HG02840 (cell line): ENCODE data around the gene EDEM3.

ENCODE experiments used
- ATAC-seq: cut with Tn5 transposase; IDR thresholded peaks from one replicate; pipeline ENCODE4 v1.9.1; 2021; ENCODE audit warnings: mild to moderate bottlenecking, moderate library complexity, moderate number of reproducible peaks; ENCODE audit not compliant: unreplicated experiment, low FRiP score

EDEM3 gene

DNA sequence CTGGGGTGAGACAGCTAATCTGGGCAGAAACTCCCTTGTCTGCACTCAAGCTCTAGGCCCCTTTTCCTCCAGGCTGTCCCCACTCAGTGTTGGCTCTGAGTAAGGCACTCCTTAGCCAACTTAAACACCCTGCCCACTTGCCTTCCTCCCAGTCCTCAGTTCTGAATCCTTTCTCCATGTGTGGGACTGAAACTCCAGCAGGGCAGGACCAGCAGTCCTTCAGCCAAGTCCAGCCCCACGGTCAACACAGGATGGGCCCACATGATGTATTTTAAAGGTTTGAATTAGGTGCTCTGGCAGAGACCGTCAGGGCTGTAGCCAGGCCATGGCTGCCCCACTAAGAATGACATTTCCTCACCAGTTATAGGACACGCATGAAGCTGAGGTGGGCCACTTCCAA is 107.8 kb downstream of the EDEM3 start:
- no peak for ATAC-seq

DNA sequence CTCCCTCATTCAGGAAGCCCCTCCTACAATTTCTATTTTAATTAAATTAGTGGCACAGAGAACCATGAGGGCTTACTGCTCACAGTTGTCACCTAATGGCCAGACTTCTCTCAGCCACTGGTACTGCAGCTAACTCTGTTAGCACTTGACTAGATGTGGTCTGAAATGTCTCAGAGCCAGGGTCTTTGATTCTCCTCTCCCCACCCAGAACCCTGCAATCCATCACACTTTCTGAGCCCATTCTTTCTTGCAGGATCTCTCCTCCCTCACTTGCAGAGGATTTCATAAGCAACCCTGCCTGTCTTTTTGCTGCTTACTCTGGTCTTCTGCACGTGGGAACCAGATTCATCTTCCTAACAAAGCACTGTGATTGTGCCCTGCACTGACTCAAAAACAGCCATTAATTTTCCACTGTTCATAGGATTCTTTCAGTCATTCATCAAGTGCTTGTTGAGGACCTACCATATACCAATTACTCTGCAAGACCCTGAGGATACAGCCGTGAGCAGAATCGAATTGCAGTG is 108.4 kb downstream of the EDEM3 start:
- ATAC-seq, result no peak

DNA sequence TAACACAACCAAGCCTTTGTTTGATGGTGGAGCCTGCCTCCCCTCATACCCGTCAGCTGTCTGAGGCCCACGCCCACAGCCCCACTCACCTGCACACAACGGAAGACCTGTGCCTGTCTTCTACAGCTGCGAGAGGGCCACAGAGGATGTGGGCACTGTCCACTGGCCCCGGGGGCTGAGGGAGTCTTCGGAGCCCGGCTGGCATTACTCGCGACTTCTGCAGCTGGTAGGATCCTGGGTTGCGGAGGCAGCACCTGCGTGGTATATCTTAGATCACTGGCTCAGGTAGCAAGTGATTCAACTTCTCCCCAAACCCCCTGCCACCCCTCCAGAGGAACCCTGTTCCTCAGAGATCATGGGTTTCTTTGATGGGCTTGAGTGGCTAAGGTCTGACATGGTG is 109.9 kb downstream of the EDEM3 start:
- no peak for ATAC-seq

DNA sequence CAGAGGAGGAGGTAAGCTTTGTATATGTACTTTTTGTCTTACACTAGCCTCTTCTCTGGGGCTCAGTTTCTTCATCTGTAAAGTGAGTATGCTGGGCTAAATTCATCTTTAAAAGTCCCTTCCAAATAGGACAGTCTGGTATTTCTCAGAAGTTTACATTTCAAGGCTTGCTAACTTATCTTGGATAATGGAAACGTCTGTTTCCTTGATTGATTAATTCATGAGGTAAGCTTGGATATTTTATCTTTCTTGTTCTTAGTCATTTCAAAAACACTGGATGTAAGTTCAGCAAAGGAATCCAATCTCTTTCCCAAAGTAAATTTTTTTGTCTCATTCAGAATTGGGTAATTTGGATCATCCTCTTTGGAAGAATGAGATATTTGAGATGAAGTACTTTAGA is 111.0 kb downstream of the EDEM3 start:
- ATAC-seq, result no peak

DNA sequence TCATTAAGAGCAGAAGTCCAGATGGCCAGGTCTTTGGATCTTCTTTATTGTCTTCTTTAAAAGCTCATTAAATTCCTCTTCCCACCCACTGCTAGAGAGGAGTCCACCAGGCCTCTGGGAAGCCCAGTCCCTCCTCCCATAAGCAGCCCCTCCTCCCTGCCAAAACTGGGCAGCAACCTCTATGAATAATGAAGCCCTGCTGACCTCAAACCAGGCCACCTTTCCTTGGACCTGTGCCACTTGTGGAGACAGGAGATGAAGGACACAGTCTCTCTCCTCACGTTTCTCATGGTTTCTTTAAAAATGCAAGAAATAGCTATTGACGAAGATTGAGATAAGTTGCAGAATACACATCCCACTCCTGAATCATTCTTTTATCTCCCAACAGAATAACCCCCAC is 112.8 kb downstream of the EDEM3 start:
- ATAC-seq, result no peak

DNA sequence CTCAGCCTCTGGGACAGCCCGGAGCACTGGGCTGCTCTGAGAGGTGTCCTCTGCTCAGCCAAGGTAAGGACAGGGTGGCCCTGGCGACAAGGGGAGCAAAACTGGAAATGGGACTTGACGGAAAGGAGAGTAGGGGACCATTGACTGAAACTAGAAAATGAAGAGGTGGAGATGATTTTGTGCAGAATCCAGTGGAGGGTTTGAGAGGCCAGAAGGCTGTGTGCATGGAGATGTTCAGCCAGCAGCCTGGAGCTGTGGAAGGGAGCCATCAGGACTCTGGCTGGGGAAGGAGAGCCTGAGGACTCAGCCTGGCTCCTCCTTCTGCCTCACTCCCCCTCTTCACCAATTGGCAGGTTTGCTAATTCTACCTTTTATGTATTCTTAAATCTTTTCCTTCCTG is 114.2 kb downstream of the EDEM3 start:
- ATAC-seq, result no peak
